Progenitor cell of endocrine pancreas (in vitro differentiated cells): ENCODE results near the gene ATOX1. TPM values are rescaled to one million over a fixed set of nuclear protein-coding genes. Genes with fewer than 3 reads are reported as not detected.

Experiments used
- DNase-seq: peaks from one replicate; pipeline ENCODE4 v3.0.0; 2021; ENCODE audit warnings: low spot score; ENCODE audit not compliant: unreplicated experiment
- H3K27ac Mint-ChIP-seq: 2 replicates; pipeline ENCODE4 v1.8.0; 2021; ENCODE audit warnings: mild to moderate bottlenecking, moderate library complexity, mixed read lengths
- H3K27me3 Mint-ChIP-seq: 2 replicates; pipeline ENCODE4 v1.8.0; 2021; ENCODE audit warnings: mixed read lengths
- H3K36me3 Mint-ChIP-seq: 2 replicates; pipeline ENCODE4 v1.8.0; 2022; ENCODE audit warnings: mixed read lengths; ENCODE audit not compliant: insufficient read depth
- H3K4me1 Mint-ChIP-seq: 2 replicates; pipeline ENCODE4 v1.8.0; 2021; ENCODE audit warnings: low read depth, mixed read lengths
- H3K4me3 Mint-ChIP-seq: 2 replicates; pipeline ENCODE4 v1.8.0; 2021; ENCODE audit warnings: low read depth, mild to moderate bottlenecking, moderate library complexity, mixed read lengths
- H3K9me3 Mint-ChIP-seq: 2 replicates; pipeline ENCODE4 v1.8.0; 2021; ENCODE audit warnings: low read depth, mixed read lengths
- CTCF ChIP-seq: fragments of 200-600 bp; sonication (generic); IDR thresholded peaks from one replicate; pipeline ENCODE4 v1.5.0; 2021; ENCODE audit warnings: antibody characterized with exemption, mild to moderate bottlenecking; ENCODE audit not compliant: unreplicated experiment
- total RNA-seq: library from RNA; stranded (reverse); gene quantifications from 2 replicates; pipeline ENCODE4 v1.2.1, GENCODE V29; 2021

ATOX1 gene
- total RNA-seq, 1 donor from 2014 or later = 108 TPM

GRCh38 chr5:151781201-151781600 is 22.8 kb upstream of the ATOX1 start:
- H3K36me3 Mint-ChIP-seq = peaks cover 14% of the 10 kb centered on the region
- no peak overlapping the region for H3K27ac Mint-ChIP-seq
- no peak overlapping the region for H3K4me3 Mint-ChIP-seq
- H3K9me3 Mint-ChIP-seq = no peaks in the 10 kb centered on the region
- no peaks in the 10 kb centered on the region for H3K27me3 Mint-ChIP-seq
- H3K4me1 Mint-ChIP-seq = peaks cover 45% of the 10 kb centered on the region
- TF ChIP-seq CTCF = no peak
- no peak for DNase-seq

GRCh38 chr5:151780348-151780747 is 21.9 kb upstream of the ATOX1 start:
- no peak for DNase-seq
- no peak for TF ChIP-seq CTCF
- Mint-ChIP-seq H3K27me3 (no peaks in the 10 kb centered on the region), H3K9me3 (no peaks in the 10 kb centered on the region), H3K4me3 (no peak overlapping the region), H3K27ac (peak overlapping the region; percentile 37), H3K4me1 (peaks cover 51% of the 10 kb centered on the region), H3K36me3 (peaks cover 16% of the 10 kb centered on the region)

GRCh38 chr5:151779531-151780125 is 21.2 kb upstream of the ATOX1 start:
- Mint-ChIP-seq H3K27me3 (no peaks in the 10 kb centered on the region), H3K4me3 (no peak overlapping the region), H3K27ac (no peak overlapping the region), H3K36me3 (peaks cover 16% of the 10 kb centered on the region), H3K9me3 (no peaks in the 10 kb centered on the region), H3K4me1 (peaks cover 54% of the 10 kb centered on the region)
- no peak for DNase-seq
- TF ChIP-seq CTCF = no peak

- Mint-ChIP-seq H3K27me3 (no peaks in the 10 kb centered on the region), H3K27ac (no peak overlapping the region), H3K9me3 (no peaks in the 10 kb centered on the region), H3K36me3 (peaks cover 16% of the 10 kb centered on the region), H3K4me3 (peak overlapping the region; percentile 59), H3K4me1 (peaks cover 60% of the 10 kb centered on the region)
- DNase-seq = no peak
- no peak for TF ChIP-seq CTCF
These were observed 16.7 kb upstream of the ATOX1 start for GRCh38 chr5:151775025-151775606.

- no peak for TF ChIP-seq CTCF
- Mint-ChIP-seq H3K4me1 (peaks cover 50% of the 10 kb centered on the region), H3K27me3 (no peaks in the 10 kb centered on the region), H3K36me3 (peaks cover 13% of the 10 kb centered on the region), H3K9me3 (no peaks in the 10 kb centered on the region), H3K4me3 (peak overlapping the region; percentile 89), H3K27ac (peak overlapping the region; percentile 80)
- no peak for DNase-seq
These were observed 15.5 kb upstream of the ATOX1 start for GRCh38 chr5:151773951-151774350.
